IMR-90 (cell line): Measurements from ENCODE around the gene CENPX. TPM values are rescaled to one million over a fixed set of nuclear protein-coding genes. Genes with fewer than 3 reads are reported as not detected.

ENCODE experiments used
- ATAC-seq: fragments of 200-7000 bp; cut with Tn5 transposase; 2 replicates; pipeline ENCODE4 v1.9.1; 2020; ENCODE audit warnings: low read depth, mild to moderate bottlenecking, moderate library complexity
- BruUV-seq: library from RNA; stranded (reverse); fragments of 400-500 nt; replicated peaks from 2 replicates; lab custom pipeline; 2021; lab: Mats Ljungman, UMichigan
- CTCF ChIA-PET: fragments of 300-600 bp; formaldehyde crosslinking; extraction: SDS; loops from one replicate; lab custom pipeline; 2021; ENCODE audit warnings: antibody characterized with exemption; lab: Yijun Ruan, JAX
- POLR2A ChIA-PET: fragments of 300-600 bp; sonication (Branson Sonifier 250); formaldehyde crosslinking; loops from one replicate; lab custom pipeline; 2022; ENCODE audit warnings: antibody characterized with exemption; ENCODE audit not compliant: unreplicated experiment; lab: Charles Lee
- DNase-seq: peaks from one replicate; pipeline ENCODE4 v3.0.0; 2013
- H2AFZ ChIP-seq: replicated peaks from 2 replicates; pipeline ENCODE3; 2013; ENCODE audit warnings: low read length, mild to moderate bottlenecking; ENCODE audit not compliant: poor library complexity
- H2AK5ac ChIP-seq: 2 replicates; pipeline ENCODE4 v1.6.1; 2013; ENCODE audit warnings: low read depth, low read length, inconsistent platforms
- H2AK9ac ChIP-seq: replicated peaks from 2 replicates; pipeline ENCODE3; 2013; ENCODE audit warnings: mild to moderate bottlenecking, low read depth, low read length, moderate library complexity; ENCODE audit not compliant: poor library complexity
- H2BK120ac ChIP-seq: 2 replicates; pipeline ENCODE4 v1.6.1; 2013; ENCODE audit warnings: low read depth, low read length, inconsistent platforms
- H2BK15ac ChIP-seq: 3 replicates; pipeline ENCODE4 v1.6.1; 2013; ENCODE audit warnings: low read depth, low read length, inconsistent platforms
- H2BK20ac ChIP-seq: 2 replicates; pipeline ENCODE4 v1.6.1; 2013; ENCODE audit warnings: low read depth, mild to moderate bottlenecking, inconsistent platforms, low read length, moderate library complexity
- H2BK5ac ChIP-seq: 2 replicates; pipeline ENCODE4 v1.6.1; 2013; ENCODE audit warnings: mild to moderate bottlenecking, low read depth, low read length, inconsistent platforms; ENCODE audit not compliant: poor library complexity, severe bottlenecking
- H3K14ac ChIP-seq: replicated peaks from 2 replicates; pipeline ENCODE4 v1.6.1; 2013; ENCODE audit warnings: low read depth, low read length, inconsistent platforms
- H3K18ac ChIP-seq: 2 replicates; pipeline ENCODE4 v1.6.1; 2013; ENCODE audit warnings: low read depth, low read length, control low read depth
- H3K23ac ChIP-seq: 2 replicates; pipeline ENCODE4 v1.6.1; 2013; ENCODE audit warnings: low read depth, low read length, inconsistent platforms
- H3K27ac ChIP-seq: 2 replicates; pipeline ENCODE4 v1.5.1; 2013; ENCODE audit warnings: mild to moderate bottlenecking, control low read depth, low read length; ENCODE audit not compliant: insufficient read depth
- H3K27me3 ChIP-seq: 2 replicates; pipeline ENCODE4 v1.6.1; 2013; ENCODE audit warnings: low read length; ENCODE audit not compliant: control insufficient read depth, insufficient read depth
- H3K36me3 ChIP-seq: 2 replicates; pipeline ENCODE4 v1.6.1; 2013; ENCODE audit warnings: low read length, mixed read lengths; ENCODE audit not compliant: control insufficient read depth, insufficient read depth
- H3K4ac ChIP-seq: 2 replicates; pipeline ENCODE4 v1.6.1; 2013; ENCODE audit warnings: low read depth, low read length, inconsistent platforms
- H3K4me1 ChIP-seq: 2 replicates; pipeline ENCODE4 v1.6.1; 2013; ENCODE audit warnings: low read length, mixed read lengths; ENCODE audit not compliant: control insufficient read depth, insufficient read depth
- H3K4me2 ChIP-seq: 2 replicates; pipeline ENCODE4 v1.6.1; 2013; ENCODE audit warnings: low read depth, mild to moderate bottlenecking, control low read depth, low read length, moderate library complexity
- H3K4me3 ChIP-seq: 2 replicates; pipeline ENCODE4 v1.5.1; 2013; ENCODE audit warnings: low read depth, mild to moderate bottlenecking, control low read depth, low read length, moderate library complexity; ENCODE audit not compliant: insufficient read depth
- H3K56ac ChIP-seq: 2 replicates; pipeline ENCODE4 v1.6.1; 2013; ENCODE audit warnings: low read length, inconsistent platforms; ENCODE audit not compliant: insufficient read depth; ENCODE audit errors: extremely low read depth
- H3K79me1 ChIP-seq, 2 experiments: 2 replicates each; pipeline ENCODE4 v1.6.1; 2013; ENCODE audit warnings: low read length in 2 of 2, inconsistent platforms in 1 of 2, low read depth in 1 of 2
- H3K9ac ChIP-seq: 2 replicates; pipeline ENCODE4 v1.6.1; 2013; ENCODE audit warnings: low read depth, low read length, control low read depth
- H3K9me1 ChIP-seq: 2 replicates; pipeline ENCODE4 v1.6.1; 2013; ENCODE audit warnings: low read length, inconsistent platforms; ENCODE audit not compliant: insufficient read depth
- H3K9me3 ChIP-seq: 2 replicates; pipeline ENCODE4 v1.6.1; 2013; ENCODE audit warnings: low read length; ENCODE audit not compliant: control insufficient read depth, insufficient read depth
- H4K20me1 ChIP-seq: 2 replicates; pipeline ENCODE4 v1.6.1; 2013; ENCODE audit warnings: low read length, inconsistent platforms; ENCODE audit not compliant: insufficient read depth
- H4K5ac ChIP-seq: 2 replicates; pipeline ENCODE4 v1.6.1; 2013; ENCODE audit warnings: mild to moderate bottlenecking, low read depth, low read length, control low read depth
- H4K8ac ChIP-seq, 2 experiments: 2 replicates each; pipeline ENCODE4 v1.6.1; 2013; ENCODE audit warnings: low read depth in 2 of 2, low read length in 2 of 2, control low read depth in 1 of 2, inconsistent platforms in 1 of 2
- H4K91ac ChIP-seq: 2 replicates; pipeline ENCODE4 v1.6.1; 2013; ENCODE audit warnings: low read depth, low read length, inconsistent platforms; ENCODE audit not compliant: insufficient read depth
- CHD1 ChIP-seq: IDR thresholded peaks from 2 replicates; pipeline ENCODE4 v1.6.1; 2012; ENCODE audit warnings: low read depth, low read length, improper control_type of control experiment
- MAFK ChIP-seq: IDR thresholded peaks from 2 replicates; pipeline ENCODE4 v1.6.1; 2012; ENCODE audit warnings: low read depth, low read length, improper control_type of control experiment
- POLR2A ChIP-seq: IDR thresholded peaks from 2 replicates; pipeline ENCODE4 v1.6.1; 2012; ENCODE audit warnings: mild to moderate bottlenecking, low read depth, low read length
- RCOR1 ChIP-seq: IDR thresholded peaks from 2 replicates; pipeline ENCODE4 v1.6.1; 2012; ENCODE audit warnings: mild to moderate bottlenecking, low read length, improper control_type of control experiment; ENCODE audit not compliant: insufficient replicate concordance
- WGBS, 2 experiments: methylation state at CpG; one replicate each; pipeline versions ENCODE4 v1.1.5 to v1.1.7; 2013; ENCODE audit warnings: missing lambda C conversion rate in 2 of 2; ENCODE audit not compliant: insufficient read length in 1 of 2; ENCODE audit errors: extremely low coverage in 2 of 2; 5-methylcytosine and 5-hydroxymethylcytosine counted together
- dilution Hi-C: fragments of 300-500 bp; cut with HindIII; formaldehyde crosslinking; loops from one replicate; pipeline ENCODE4 v1.14.3; 2018; ENCODE audit warnings: low sequenced_read_pairs; ENCODE audit not compliant: unreplicated experiment
- in situ Hi-C: fragments of 300-500 bp; cut with MboI; formaldehyde crosslinking; loops from 3 replicates; pipeline ENCODE4 v1.14.3; 2019; ENCODE audit warnings: low sequenced_read_pairs, inconsistent platforms, mixed read lengths
- intact Hi-C: fragments of 100-400 bp; cut with micrococcal nuclease; formaldehyde crosslinking; loops from 2 replicates; pipeline ENCODE4 v1.10.0; 2022
- polyA plus RNA-seq, 3 experiments: library from polyadenylated mRNA; depleted of rRNA; stranded (reverse); fragments of >200 nt; gene quantifications; 2 replicates each; pipeline ENCODE4 v1.2.3, GENCODE V29; 2012; ENCODE audit warnings: low replicate concordance in 1 of 3
- total RNA-seq: library from RNA; depleted of rRNA; stranded (reverse); fragments of >200 nt; gene quantifications from 2 replicates; pipeline ENCODE4 v1.2.3, GENCODE V29; 2012
- TF ChIP-seq, protein P1 (sequence below): conservative IDR thresholded peaks from 2 replicates; pipeline ENCODE4 v1.5.1; 2012; ENCODE audit warnings: mild to moderate bottlenecking, low read depth, low read length, improper control_type of control experiment

CENPX gene
- total and polyA plus RNA-seq, 2 of the 4 experiments (the other 2 are of a cell fraction), result 44.8 to 86.8 TPM

DNA sequence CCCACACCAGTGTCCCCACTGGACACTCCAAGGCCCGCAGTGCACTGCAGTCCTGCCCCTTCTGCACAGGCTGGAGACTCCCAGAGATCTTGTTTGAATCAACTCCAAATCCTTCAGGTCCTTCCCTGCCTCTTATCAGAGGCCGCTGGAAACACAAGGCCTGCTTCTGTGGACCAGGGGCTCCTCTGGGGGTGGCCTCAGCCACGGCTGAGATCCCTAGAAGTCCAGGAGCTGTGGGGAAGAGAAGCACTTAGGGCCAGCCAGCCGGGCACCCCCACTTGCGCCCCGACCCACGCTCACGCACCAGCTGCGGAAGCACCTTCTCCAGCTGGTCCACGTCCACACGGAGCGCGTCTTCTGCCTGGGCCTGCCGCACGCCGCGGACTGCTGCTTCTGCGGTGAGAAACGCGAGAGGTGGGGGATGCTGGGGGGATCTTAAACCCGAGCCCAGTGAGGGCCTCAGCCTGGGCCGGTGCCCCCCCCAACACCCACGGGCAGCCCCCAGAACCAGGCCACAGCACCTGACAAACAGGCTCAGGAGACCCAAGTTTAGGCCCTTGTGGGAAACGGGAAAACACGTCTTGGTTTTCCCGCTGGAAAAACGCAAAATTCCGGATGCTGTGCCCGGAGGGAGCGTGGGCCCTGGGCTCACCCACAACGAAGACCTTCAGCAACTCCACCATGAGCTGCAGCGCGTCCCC, 3.5 kb downstream of the CENPX start:
- DNase-seq (no peak), ATAC-seq (no peak)
- dilution Hi-C loops (no loop called here), intact Hi-C loops (no loop called here), in situ Hi-C loops (loop anchor here (5.0 kb wide), 1 partner anchor 52 kb away; no protein-coding TSS in a partner anchor)
- Histone ChIP-seq H3K79me1 (peaks cover 12 to 40% of the 10 kb centered on the region in 2 experiments), H4K8ac (no peak overlapping the region), H2AFZ (no peak overlapping the region), H3K23ac (no peak overlapping the region), H3K9me3 (no peaks in the 10 kb centered on the region), H2BK120ac (no peak overlapping the region), H3K18ac (no peak overlapping the region), H4K20me1 (peaks cover 24% of the 10 kb centered on the region), H3K27me3 (no peaks in the 10 kb centered on the region), H3K4ac (no peak overlapping the region), H3K4me2 (no peak overlapping the region), H2BK5ac (no peak overlapping the region), H3K4me3 (no peak overlapping the region), H3K56ac (no peak overlapping the region), H3K27ac (no peak overlapping the region), H2BK15ac (no peak overlapping the region), H2BK20ac (no peak overlapping the region), H3K36me3 (peaks cover 6% of the 10 kb centered on the region; the same call in 1 of the 2 replicates), H3K9me1 (no peaks in the 10 kb centered on the region), H3K4me1 (peaks cover 13% of the 10 kb centered on the region), H2AK9ac (peak overlapping the region; percentile 28), H3K9ac (no peak overlapping the region), H4K91ac (no peak overlapping the region), H4K5ac (no peak overlapping the region), H2AK5ac (no peak overlapping the region), H3K14ac (no peak overlapping the region)
- POLR2A ChIA-PET, result no interaction called here
- BruUV-seq, result no TSS peak
- WGBS, 2 experiments, result 98% methylated on average over 7 of the region's 33 CpGs; no CpG with 5 or more reads in 1 of the 2 experiments
- CTCF ChIA-PET, result interaction anchor here (0.5 to 3.6 kb wide), 6 partner anchors 16 to 211 kb away, joined by 3 to 17 read pairs (median 3); partner anchors contain the start of gene DCXR
- TF ChIP-seq MAFK, result no peak
- no peak for TF ChIP-seq CHD1
- no peak for TF ChIP-seq POLR2A
- no peak for TF ChIP-seq RCOR1
- TF ChIP-seq, protein P1, sequence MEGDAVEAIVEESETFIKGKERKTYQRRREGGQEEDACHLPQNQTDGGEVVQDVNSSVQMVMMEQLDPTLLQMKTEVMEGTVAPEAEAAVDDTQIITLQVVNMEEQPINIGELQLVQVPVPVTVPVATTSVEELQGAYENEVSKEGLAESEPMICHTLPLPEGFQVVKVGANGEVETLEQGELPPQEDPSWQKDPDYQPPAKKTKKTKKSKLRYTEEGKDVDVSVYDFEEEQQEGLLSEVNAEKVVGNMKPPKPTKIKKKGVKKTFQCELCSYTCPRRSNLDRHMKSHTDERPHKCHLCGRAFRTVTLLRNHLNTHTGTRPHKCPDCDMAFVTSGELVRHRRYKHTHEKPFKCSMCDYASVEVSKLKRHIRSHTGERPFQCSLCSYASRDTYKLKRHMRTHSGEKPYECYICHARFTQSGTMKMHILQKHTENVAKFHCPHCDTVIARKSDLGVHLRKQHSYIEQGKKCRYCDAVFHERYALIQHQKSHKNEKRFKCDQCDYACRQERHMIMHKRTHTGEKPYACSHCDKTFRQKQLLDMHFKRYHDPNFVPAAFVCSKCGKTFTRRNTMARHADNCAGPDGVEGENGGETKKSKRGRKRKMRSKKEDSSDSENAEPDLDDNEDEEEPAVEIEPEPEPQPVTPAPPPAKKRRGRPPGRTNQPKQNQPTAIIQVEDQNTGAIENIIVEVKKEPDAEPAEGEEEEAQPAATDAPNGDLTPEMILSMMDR, result no peak
